Type B pancreatic cell (in vitro differentiated cells): Measurements from ENCODE around the gene COL23A1. TPM values are rescaled to one million over a fixed set of nuclear protein-coding genes. Genes with fewer than 3 reads are reported as not detected.
A peak's percentile ranks its signal among the peaks of the same experiment; 100 is the strongest.

ENCODE experiments used
- DNase-seq: peaks from one replicate; pipeline ENCODE4 v3.0.0; 2021; ENCODE audit warnings: mixed read lengths; ENCODE audit not compliant: unreplicated experiment; ENCODE audit errors: extremely low spot score
- H3K27ac Mint-ChIP-seq: 2 replicates; pipeline ENCODE4 v1.8.0; 2021; ENCODE audit warnings: mild to moderate bottlenecking, mixed read lengths
- H3K27me3 Mint-ChIP-seq: 2 replicates; pipeline ENCODE4 v1.8.0; 2021; ENCODE audit warnings: mixed read lengths
- H3K36me3 Mint-ChIP-seq: 2 replicates; pipeline ENCODE4 v1.8.0; 2021; ENCODE audit warnings: mixed read lengths
- H3K4me1 Mint-ChIP-seq: one replicate; pipeline ENCODE4 v1.8.0; 2021; ENCODE audit warnings: mixed read lengths; ENCODE audit not compliant: unreplicated experiment
- H3K4me3 Mint-ChIP-seq: 2 replicates; pipeline ENCODE4 v1.8.0; 2021; ENCODE audit warnings: mild to moderate bottlenecking, mixed read lengths
- H3K9me3 Mint-ChIP-seq: 2 replicates; pipeline ENCODE4 v1.8.0; 2021; ENCODE audit warnings: mixed read lengths
- total RNA-seq: library from RNA; stranded (reverse); gene quantifications from 2 replicates; pipeline ENCODE4 v1.2.1, GENCODE V29; 2021; ENCODE audit warnings: low replicate concordance
- TF ChIP-seq, protein P1 (sequence below): fragments of 200-600 bp; sonication (generic); conservative IDR thresholded peaks from 2 replicates; pipeline ENCODE4 v1.5.0; 2021; ENCODE audit warnings: antibody characterized with exemption, mild to moderate bottlenecking

COL23A1 gene
- total RNA-seq, 1 donor from 2014 or later, result 15.5 TPM

DNA sequence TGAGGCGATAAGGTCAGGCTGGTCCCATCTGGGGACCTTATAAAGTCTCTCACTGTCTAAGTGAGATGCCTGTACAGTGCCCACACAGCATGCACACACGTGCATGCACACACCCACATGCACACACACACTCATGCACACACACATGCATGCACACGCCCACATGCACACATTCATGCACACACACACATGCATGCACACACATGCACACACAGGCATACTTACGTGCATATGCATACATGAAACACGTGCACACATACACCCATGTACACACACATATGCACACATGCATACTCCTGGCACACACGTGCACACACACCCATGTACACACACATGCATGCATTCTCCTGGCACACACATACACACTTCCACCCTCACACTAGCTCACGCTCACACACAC is 12.2 kb downstream of the COL23A1 start:
- TF ChIP-seq, protein P1, sequence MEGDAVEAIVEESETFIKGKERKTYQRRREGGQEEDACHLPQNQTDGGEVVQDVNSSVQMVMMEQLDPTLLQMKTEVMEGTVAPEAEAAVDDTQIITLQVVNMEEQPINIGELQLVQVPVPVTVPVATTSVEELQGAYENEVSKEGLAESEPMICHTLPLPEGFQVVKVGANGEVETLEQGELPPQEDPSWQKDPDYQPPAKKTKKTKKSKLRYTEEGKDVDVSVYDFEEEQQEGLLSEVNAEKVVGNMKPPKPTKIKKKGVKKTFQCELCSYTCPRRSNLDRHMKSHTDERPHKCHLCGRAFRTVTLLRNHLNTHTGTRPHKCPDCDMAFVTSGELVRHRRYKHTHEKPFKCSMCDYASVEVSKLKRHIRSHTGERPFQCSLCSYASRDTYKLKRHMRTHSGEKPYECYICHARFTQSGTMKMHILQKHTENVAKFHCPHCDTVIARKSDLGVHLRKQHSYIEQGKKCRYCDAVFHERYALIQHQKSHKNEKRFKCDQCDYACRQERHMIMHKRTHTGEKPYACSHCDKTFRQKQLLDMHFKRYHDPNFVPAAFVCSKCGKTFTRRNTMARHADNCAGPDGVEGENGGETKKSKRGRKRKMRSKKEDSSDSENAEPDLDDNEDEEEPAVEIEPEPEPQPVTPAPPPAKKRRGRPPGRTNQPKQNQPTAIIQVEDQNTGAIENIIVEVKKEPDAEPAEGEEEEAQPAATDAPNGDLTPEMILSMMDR, result no peak
- peaks cover 2% of the 10 kb centered on the region for H3K9me3 Mint-ChIP-seq
- no peak overlapping the region for H3K27ac Mint-ChIP-seq
- peak overlapping the region; percentile 21 for H3K4me3 Mint-ChIP-seq
- H3K27me3 Mint-ChIP-seq, result peaks cover 44% of the 10 kb centered on the region
- peak; percentile 29 for DNase-seq
- H3K4me1 Mint-ChIP-seq, result peaks cover 15% of the 10 kb centered on the region
- H3K36me3 Mint-ChIP-seq, result peaks cover 5% of the 10 kb centered on the region

DNA sequence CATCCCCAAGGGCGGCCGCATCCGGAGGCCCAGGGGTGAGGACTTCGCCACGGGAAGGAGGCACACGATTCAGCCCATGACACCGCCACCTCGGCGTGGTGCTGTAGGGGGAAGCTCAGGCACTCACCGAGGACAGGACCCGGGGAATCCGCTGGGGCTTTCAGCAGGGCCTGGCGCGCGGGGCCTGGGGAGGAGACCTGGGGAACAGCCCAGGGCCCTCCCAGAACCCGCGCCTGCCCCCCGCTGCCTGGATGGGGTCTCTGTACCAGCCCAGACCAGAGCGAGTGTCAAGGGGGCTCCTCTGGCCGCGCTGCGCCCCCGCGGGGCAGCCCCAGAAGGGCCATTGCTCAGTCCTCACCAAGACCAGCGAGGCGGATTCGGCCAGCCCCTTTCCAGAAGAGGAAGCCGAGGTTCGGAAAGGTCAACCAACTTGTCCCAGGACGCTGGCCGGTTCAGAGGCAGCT is 12.8 kb downstream of the COL23A1 start:
- no peak overlapping the region for H3K27ac Mint-ChIP-seq
- peak overlapping the region; percentile 69 for H3K4me3 Mint-ChIP-seq
- H3K27me3 Mint-ChIP-seq, result peaks cover 48% of the 10 kb centered on the region

GRCh38 chr5:178576591-178577351 is 13.4 kb downstream of the COL23A1 start:
- peaks cover 9% of the 10 kb centered on the region for H3K36me3 Mint-ChIP-seq
- TF ChIP-seq, protein P1, result no peak
- peaks cover 47% of the 10 kb centered on the region for H3K27me3 Mint-ChIP-seq
- H3K4me1 Mint-ChIP-seq, result peaks cover 13% of the 10 kb centered on the region
- peak; percentile 71 for DNase-seq
- H3K4me3 Mint-ChIP-seq, result peak overlapping the region; percentile 69
- H3K9me3 Mint-ChIP-seq, result peaks cover 10% of the 10 kb centered on the region
- H3K27ac Mint-ChIP-seq, result no peak overlapping the region

More for the DNA sequence above, 12.8 kb downstream of the COL23A1 start:
- peaks cover 6% of the 10 kb centered on the region for H3K9me3 Mint-ChIP-seq
- peaks cover 14% of the 10 kb centered on the region for H3K4me1 Mint-ChIP-seq
- TF ChIP-seq, protein P1, result no peak
- H3K36me3 Mint-ChIP-seq, result peaks cover 9% of the 10 kb centered on the region
- peak; percentile 69 for DNase-seq

DNA sequence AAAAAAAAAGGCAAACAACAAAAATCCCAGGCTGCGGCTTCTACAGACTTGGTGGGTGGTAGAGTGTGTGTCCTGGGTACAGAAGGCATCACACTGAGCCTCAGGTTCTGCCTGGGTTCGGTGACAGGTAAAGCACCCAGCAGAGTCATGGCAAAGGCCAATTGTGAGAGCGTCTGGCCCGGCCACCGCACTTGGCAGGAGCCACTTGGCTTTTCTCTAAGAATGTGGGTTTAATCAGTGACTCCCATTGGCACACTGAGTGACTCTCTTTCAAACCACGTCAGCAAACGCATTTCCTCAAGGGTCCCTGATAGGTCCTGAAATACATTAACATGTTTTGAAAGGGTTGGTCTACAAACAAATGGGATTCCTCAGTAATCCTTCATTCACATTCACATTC is 17.0 kb downstream of the COL23A1 start:
- peaks cover 12% of the 10 kb centered on the region for H3K36me3 Mint-ChIP-seq
- H3K4me3 Mint-ChIP-seq, result no peak overlapping the region
- peaks cover 10% of the 10 kb centered on the region for H3K9me3 Mint-ChIP-seq
- no peak for DNase-seq
- H3K27me3 Mint-ChIP-seq, result peaks cover 45% of the 10 kb centered on the region
- TF ChIP-seq, protein P1, result no peak
- no peak overlapping the region for H3K27ac Mint-ChIP-seq
- peaks cover 9% of the 10 kb centered on the region for H3K4me1 Mint-ChIP-seq

- DNase-seq, result no peak
- H3K9me3 Mint-ChIP-seq, result peaks cover 10% of the 10 kb centered on the region
- peaks cover 44% of the 10 kb centered on the region for H3K27me3 Mint-ChIP-seq
- H3K4me1 Mint-ChIP-seq, result peaks cover 6% of the 10 kb centered on the region
- peaks cover 12% of the 10 kb centered on the region for H3K36me3 Mint-ChIP-seq
- no peak overlapping the region for H3K27ac Mint-ChIP-seq
- TF ChIP-seq, protein P1, result no peak
- no peak overlapping the region for H3K4me3 Mint-ChIP-seq
These were observed 17.6 kb downstream of the COL23A1 start for GRCh38 chr5:178572617-178573016.
